ENCODE results near the gene LAIR2. TPM values are rescaled to one million over a fixed set of nuclear protein-coding genes. Genes with fewer than 3 reads are reported as not detected.
A peak's percentile ranks its signal among the peaks of the same experiment; 100 is the strongest.

The LAIR2 gene
- total and polyA plus RNA-seq, 2 experiments from 2014 or later: not detected

DNA sequence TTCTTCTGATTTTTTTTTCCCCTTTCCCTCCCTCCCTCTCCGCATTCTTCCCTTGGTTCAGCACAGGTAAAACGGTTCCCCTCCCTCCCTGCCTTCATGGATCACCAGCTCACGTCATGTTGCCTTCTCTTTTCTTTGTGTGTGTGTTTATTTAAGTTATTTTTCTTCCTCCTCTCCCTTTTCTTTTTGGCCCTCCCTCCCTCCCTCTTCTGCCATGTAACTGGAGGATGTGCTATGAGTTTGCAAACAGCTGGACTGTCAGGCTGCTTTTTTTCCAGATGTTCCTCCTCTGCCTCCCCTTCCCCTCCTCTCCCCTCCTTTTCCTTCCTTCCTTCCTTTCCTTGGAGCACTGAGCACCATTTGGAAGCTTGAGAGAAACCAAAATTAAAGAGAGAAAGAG lies 41.0 kb upstream of the LAIR2 start:
- peaks cover 13% of the 10 kb centered on the region for H3K27me3 ChIP-seq (ENCODE audit: insufficient read depth)
- H3F3A ChIP-seq (replicated peaks; ENCODE audit: low read depth): peaks cover 9% of the 10 kb centered on the region; the same call in 1 of the 2 replicates
- DNase-seq (ENCODE audit: low spot score): no peak
- ATAC-seq: no peak
- peaks cover 15% of the 10 kb centered on the region; the same call in 2 of the 3 replicates for H3K4me1 Mint-ChIP-seq
- H3K79me2 ChIP-seq (replicated peaks; ENCODE audit: insufficient read depth): no peaks in the 10 kb centered on the region; the same call in 1 of the 2 replicates
- no peak overlapping the region for H3K27ac ChIP-seq (ENCODE audit: low read depth)
- H3K4me1 ChIP-seq (ENCODE audit: insufficient read depth): peaks cover 3% of the 10 kb centered on the region; the same call in 1 of the 2 replicates
- peak overlapping the region; percentile 12; the same call in 1 of the 3 replicates for H3K4me3 Mint-ChIP-seq
- H3K36me3 Mint-ChIP-seq (ENCODE audit: low read depth): peaks cover 45% of the 10 kb centered on the region
- TF ChIP-seq EZH2 (IDR thresholded peaks at IDR 0.05; ENCODE audit: low read depth, unreplicated experiment): no peak
- TF ChIP-seq POLR2AphosphoS5 (IDR thresholded peaks at IDR 0.05; ENCODE audit: low read depth): no peak; the same call in 1 of the 2 replicates
- 0 out of 2 replicates have a peak, but pooled peaks cover 6% of the 10 kb centered on the region for H4K20me1 ChIP-seq (replicated peaks; ENCODE audit: insufficient read depth)
- peaks cover 5% of the 10 kb centered on the region; the same call in 1 of the 3 replicates for H3K9me3 Mint-ChIP-seq
- peak overlapping the region; percentile 9; the same call in 1 of the 2 replicates for H3K27ac Mint-ChIP-seq
- 0 out of 2 replicates have a peak overlapping the region, but pooled peaks have one; percentile 98 for H3K4me2 ChIP-seq
- H3K36me3 ChIP-seq (ENCODE audit: insufficient read depth): peaks cover 14% of the 10 kb centered on the region
- peaks cover 32% of the 10 kb centered on the region for H3K27me3 Mint-ChIP-seq (ENCODE audit: insufficient read depth, low read depth, poor library complexity)
- H3K4me3 ChIP-seq: no peak overlapping the region
- no peak overlapping the region for H2AFZ ChIP-seq
- no peaks in the 10 kb centered on the region for H3K9me2 ChIP-seq (ENCODE audit: insufficient read depth)

DNA sequence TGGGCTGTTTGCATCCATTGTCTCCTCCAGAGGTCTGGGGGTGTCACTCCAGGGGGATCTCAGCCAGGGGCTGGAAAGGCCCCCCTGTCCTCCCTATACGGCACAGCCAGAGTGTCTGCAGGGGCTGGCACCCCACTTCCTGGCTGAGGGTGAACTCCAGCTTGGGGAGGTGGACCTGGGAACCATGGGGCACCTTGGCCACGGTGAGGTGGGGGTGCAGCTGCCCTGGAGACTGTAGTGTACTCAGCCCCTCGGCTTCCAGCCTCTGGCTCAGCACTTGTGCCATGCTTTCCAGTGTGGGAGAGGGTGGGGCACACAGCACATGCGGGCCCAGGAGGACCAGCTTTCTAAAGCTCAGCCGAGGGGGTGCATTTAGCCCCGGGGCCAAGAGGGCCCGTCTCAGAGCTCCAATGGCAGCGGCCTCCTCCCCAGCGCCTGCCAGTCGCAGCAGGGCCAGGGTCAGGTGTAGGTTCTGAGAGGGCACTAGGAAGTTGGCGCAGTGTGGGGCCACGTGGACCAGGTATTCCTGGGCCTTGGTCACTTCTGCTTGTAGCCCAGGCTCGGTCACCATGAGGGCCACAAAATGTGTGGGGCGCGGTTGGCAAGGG lies 40.5 kb upstream of the LAIR2 start:
- H2AFZ ChIP-seq: no peak overlapping the region
- no peaks in the 10 kb centered on the region; the same call in 1 of the 2 replicates for H3K79me2 ChIP-seq (replicated peaks; ENCODE audit: insufficient read depth)
- no peak for DNase-seq (ENCODE audit: low spot score)
- H3K4me2 ChIP-seq: peak overlapping the region; percentile 98
- Mint-ChIP-seq H3K4me1 (peaks cover 15% of the 10 kb centered on the region; the same call in 2 of the 3 replicates), H3K4me3 (peak overlapping the region; percentile 67), H3K27me3 (ENCODE audit: insufficient read depth, low read depth, poor library complexity) (peaks cover 32% of the 10 kb centered on the region), H3K36me3 (ENCODE audit: low read depth) (peaks cover 41% of the 10 kb centered on the region), H3K9me3 (peaks cover 5% of the 10 kb centered on the region; the same call in 1 of the 3 replicates), H3K27ac (peak overlapping the region; percentile 9; the same call in 1 of the 2 replicates)
- peak overlapping the region; percentile 82 for H3K4me3 ChIP-seq
- 0 out of 2 replicates have a peak, but pooled peaks cover 6% of the 10 kb centered on the region for H4K20me1 ChIP-seq (replicated peaks; ENCODE audit: insufficient read depth)
- no peak for ATAC-seq
- H3K9me2 ChIP-seq (ENCODE audit: insufficient read depth): no peaks in the 10 kb centered on the region
- peak; percentile 19; the same call in 1 of the 2 replicates for TF ChIP-seq POLR2AphosphoS5 (IDR thresholded peaks at IDR 0.05; ENCODE audit: low read depth)
- TF ChIP-seq, protein P1, sequence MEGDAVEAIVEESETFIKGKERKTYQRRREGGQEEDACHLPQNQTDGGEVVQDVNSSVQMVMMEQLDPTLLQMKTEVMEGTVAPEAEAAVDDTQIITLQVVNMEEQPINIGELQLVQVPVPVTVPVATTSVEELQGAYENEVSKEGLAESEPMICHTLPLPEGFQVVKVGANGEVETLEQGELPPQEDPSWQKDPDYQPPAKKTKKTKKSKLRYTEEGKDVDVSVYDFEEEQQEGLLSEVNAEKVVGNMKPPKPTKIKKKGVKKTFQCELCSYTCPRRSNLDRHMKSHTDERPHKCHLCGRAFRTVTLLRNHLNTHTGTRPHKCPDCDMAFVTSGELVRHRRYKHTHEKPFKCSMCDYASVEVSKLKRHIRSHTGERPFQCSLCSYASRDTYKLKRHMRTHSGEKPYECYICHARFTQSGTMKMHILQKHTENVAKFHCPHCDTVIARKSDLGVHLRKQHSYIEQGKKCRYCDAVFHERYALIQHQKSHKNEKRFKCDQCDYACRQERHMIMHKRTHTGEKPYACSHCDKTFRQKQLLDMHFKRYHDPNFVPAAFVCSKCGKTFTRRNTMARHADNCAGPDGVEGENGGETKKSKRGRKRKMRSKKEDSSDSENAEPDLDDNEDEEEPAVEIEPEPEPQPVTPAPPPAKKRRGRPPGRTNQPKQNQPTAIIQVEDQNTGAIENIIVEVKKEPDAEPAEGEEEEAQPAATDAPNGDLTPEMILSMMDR (conservative IDR thresholded peaks at IDR 0.05; ENCODE audit: low read depth in 2 of 2): no peak
- TF ChIP-seq ZNF114 (CRISPR knock-in tag; IDR thresholded peaks at IDR 0.05): no peak
- no peak for TF ChIP-seq ZNF331 (CRISPR knock-in tag; IDR thresholded peaks at IDR 0.05; ENCODE audit: low read depth)
- no peak for TF ChIP-seq NANOG (IDR thresholded peaks at IDR 0.05; ENCODE audit: borderline replicate concordance)
- no peak for TF ChIP-seq EZH2phosphoT487 (IDR thresholded peaks at IDR 0.05; ENCODE audit: unreplicated experiment)
- TF ChIP-seq JUNB (IDR thresholded peaks at IDR 0.05; ENCODE audit: unreplicated experiment): no peak
- H3K27ac ChIP-seq (ENCODE audit: low read depth): no peak overlapping the region
- H3K27me3 ChIP-seq (ENCODE audit: insufficient read depth): peaks cover 13% of the 10 kb centered on the region
- H3K36me3 ChIP-seq (ENCODE audit: insufficient read depth): peaks cover 9% of the 10 kb centered on the region
- peaks cover 3% of the 10 kb centered on the region; the same call in 1 of the 2 replicates for H3K4me1 ChIP-seq (ENCODE audit: insufficient read depth)
- H3F3A ChIP-seq (replicated peaks; ENCODE audit: low read depth): peaks cover 9% of the 10 kb centered on the region; the same call in 1 of the 2 replicates
